Embryonic facial prominence (tissue), 1 donor: ENCODE measurements around the gene TBC1D22B.
"Not testable (repeated sequence)": the region's sequence is repeated elsewhere in the genome, so short reads cannot be mapped to it uniquely, and the experiment has no call there.

ENCODE experiments used
- DNase-seq: peaks from one replicate; pipeline ENCODE4 v3.0.0-alpha.2; 2016; ENCODE audit errors: extremely low spot score

The TBC1D22B gene

DNA sequence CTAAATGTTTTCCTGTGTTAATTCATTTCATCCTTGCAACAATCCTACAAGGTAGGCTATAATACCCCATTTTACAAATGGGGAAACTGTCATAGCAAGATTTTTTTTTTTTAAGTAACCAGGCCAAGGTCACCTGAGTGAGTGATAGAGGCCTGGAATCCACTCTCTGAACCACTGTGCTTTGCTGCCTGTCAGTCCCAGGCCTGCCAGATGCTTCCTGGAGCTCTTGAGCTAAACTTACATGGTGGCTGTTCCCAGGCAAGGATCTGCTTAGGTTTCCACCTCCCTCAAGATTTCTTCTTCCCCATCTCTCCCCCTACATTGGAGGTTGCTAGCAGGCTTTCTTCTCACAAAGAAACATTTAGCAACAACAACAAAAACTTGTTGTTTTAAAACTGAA, 63.5 kb downstream of the TBC1D22B start:
- DNase-seq: no peak

DNA sequence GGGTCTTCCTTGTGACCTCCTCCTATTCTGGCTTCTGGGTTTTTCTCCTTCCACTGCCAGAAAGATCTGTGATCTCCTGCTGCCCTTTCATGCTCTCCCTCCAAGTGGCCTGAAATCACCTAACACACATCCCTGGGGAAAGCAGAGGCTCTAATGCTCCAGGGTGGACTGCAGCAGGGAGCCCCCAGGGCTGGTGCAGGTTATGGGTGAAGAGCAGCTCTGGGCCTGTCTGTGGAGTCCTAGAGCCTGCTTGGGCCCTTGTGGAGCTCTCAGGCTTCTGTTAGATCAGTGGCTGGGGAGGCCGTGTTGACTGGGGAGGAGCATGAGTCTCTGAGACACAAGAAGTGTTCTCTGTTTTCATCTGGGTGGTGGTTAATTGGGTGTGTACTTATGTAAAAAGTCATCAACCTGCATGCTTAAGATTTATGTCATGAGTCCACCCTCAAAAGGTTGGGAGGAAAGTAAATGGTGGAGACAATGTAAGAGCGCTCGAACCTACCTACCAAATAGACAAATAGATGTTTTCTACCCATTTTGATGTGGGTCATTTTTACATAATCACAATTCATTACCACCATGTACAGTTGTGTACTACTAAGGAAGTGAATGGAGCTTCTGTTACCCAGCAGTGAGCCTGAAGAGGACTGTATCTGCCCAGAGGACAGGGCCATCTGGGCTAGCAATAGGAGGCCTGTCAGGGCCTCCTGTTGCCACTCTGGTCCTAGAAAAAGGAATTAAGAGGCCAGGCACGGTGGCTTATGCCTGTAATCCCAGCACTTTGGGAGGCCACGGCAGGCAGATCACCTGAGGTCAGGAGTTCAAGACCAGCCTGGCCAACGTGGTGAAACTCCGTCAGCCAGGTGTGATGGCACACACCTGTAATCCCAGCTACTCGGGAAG, 64.2 kb downstream of the TBC1D22B start:
- DNase-seq: no peak

DNA sequence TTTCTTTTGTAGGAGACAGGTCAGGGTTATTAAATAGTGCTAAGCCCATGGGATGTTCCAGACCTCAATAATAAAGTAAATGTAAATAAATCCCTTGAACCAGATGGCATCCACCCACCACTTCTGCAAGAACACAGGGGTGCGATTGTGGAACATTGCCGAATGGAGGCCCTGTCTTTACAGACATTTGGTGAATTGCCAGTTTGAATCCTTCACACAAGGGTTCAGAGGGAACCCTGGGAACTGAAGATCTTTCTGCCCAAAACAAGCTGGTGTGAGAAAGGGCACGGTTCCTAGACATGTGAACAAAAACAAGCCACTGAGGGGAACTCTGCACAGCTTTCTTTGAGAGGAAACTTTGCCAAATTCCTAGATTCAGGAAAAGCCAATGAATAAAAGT, 66.0 kb downstream of the TBC1D22B start:
- no peak for DNase-seq

DNA sequence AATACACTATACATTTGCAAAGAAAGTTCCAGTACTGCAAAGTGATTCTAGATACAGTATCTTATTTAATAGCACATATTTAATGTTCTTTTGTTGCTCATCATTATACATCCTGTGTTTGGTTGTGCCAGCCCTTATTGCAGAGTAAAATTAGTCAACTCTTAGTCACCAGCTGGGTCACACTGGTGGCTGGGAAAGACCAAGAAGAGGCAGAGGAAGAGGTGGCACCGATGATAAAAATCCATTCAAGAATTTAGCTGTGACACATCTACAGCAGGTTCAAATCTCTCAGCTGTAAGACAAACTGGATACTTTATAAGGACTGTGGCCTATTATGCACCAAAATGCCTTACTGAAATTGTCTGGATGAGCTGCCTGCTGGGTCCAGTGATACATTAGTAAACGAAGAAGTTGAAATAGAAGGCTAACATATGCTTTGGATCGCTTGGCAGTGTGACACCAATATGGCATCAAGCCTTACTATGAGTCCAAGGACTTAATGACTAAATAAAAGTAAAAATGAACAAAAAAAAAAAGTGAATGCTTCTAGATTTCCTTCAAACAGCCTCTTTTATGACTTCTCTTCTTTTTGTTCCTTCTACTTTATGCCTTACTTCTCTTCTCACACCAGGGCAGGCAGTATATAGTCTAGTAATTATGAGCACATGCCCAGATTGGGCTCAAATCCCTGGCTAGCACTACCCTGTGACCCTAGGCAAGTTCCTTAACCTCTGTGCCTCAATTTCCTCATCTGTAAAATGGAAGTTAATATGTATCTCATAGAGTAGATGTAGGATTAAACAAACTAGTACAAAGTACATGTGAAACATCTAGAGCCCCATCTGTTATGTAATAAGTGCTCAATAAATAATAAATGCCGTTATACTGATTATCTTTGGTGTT, 66.8 kb downstream of the TBC1D22B start:
- no peak for DNase-seq

DNA sequence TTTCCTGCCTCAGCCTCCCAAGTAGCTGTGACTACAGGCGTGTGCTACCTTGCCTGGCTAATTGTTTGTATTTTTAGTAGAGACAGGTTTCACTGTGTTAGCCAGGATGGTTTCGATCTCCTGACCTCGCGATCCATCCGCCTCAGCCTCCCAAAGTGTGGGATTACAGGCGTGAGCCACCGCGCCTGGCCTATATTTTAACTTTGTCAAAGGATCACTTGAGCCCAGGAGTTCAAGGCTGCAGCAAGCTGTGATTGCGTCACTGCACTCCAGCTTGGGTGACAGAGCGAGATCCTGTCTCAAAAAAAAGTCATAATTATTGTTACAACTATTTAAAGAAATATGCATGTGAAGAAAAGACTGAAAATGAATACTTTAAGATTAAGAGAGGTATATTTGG, 72.8 kb downstream of the TBC1D22B start:
- DNase-seq: not testable (repeated sequence)

DNA sequence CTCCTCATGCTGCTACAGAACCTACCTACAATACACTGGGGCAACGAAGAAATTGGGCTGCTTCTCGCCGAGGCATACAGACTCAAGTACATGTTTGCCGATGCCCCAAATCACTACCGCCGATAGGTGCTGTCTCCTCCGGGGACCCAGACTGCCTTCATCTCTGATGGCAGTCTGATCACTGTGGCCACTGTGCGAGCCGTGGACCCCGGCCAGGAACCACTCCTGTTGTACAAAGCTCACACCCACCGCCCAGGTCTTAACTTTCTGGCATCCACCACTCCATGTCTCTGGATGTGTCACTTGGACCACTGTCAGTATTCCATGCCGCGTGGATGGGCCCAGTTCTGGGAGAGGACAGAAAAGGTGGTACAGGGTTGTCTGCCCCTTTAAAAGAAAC, 73.5 kb downstream of the TBC1D22B start:
- DNase-seq: no peak

DNA sequence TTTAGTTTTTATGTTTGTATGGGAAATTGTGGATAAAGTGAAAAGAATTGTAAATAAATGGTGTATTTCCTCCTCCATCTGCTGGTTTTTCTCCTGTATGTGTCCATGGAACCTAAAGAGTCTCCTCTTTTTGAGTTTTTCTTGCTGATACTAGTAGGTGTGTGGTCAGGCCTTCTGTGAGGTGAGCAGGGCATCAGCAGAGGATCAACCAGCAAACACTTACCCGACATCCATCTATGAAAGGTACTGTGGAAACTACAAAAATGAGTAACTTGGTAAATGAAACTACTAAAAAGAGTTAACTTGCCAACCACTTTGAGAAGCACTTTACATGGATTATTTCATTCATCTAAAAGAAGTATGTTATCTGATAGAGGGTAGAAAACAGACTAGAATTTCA, 75.3 kb downstream of the TBC1D22B start:
- DNase-seq: no peak

DNA sequence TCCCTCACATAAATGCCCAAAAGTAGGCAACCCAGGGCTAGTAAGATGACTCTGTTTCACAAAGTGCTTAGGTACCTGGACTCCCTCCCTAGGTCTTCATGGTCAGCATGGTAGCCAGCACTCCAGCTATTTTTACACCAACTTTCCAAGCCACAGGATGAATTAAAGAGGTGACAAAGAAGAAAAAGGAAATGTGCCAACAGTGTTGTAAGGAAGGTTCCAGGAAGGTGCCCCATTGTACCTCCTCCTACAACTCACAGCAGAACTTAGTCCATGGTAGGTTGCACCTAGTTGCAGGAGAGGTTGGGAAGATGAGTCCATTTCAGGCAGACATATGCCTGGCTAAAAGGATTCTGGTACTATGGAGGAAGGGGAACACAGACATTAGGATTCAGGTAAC, 76.5 kb downstream of the TBC1D22B start:
- DNase-seq: no peak

DNA sequence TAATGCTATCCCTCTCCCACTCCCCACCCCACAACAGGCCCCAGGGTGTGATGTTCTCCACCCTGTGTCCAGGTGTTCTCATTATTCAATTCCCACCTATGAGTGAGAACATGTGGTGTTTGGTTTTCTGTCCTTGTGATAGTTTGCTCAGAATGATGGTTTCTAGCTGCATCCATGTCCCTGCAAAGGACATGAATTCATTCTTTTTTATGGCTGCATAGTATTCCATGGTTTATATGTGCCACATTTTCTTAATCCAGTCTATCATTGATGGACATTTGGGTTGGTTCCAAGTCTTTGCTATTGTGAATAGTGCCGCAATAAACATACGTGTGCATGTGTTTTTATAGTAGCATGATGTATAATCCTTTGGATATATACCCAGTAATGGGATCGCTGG, 80.7 kb downstream of the TBC1D22B start:
- DNase-seq: not testable (repeated sequence)

DNA sequence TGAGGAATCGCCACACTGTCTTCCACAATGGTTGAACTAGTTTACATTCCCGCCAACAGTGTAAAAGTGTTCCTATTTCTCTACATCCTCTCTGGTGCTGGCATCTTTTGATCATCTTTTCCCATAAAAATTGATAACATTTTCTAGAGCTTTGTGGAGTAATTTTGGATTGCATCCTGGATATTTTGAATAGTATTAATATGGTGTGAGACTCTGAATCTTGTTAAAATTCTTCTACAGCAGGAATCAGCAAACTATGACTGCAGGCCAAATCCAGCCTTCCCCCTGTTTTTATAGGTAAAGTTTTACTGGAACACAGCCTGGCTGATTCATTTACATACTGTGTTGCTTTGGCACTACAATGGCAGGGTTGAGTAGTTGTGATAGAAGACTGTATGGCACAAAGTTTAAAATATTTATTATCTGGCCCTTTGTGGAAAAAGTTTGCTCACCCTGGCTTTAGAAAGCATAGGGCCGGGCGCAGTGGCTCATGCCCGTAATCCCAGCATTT, 81.2 kb downstream of the TBC1D22B start:
- DNase-seq: no peak

DNA sequence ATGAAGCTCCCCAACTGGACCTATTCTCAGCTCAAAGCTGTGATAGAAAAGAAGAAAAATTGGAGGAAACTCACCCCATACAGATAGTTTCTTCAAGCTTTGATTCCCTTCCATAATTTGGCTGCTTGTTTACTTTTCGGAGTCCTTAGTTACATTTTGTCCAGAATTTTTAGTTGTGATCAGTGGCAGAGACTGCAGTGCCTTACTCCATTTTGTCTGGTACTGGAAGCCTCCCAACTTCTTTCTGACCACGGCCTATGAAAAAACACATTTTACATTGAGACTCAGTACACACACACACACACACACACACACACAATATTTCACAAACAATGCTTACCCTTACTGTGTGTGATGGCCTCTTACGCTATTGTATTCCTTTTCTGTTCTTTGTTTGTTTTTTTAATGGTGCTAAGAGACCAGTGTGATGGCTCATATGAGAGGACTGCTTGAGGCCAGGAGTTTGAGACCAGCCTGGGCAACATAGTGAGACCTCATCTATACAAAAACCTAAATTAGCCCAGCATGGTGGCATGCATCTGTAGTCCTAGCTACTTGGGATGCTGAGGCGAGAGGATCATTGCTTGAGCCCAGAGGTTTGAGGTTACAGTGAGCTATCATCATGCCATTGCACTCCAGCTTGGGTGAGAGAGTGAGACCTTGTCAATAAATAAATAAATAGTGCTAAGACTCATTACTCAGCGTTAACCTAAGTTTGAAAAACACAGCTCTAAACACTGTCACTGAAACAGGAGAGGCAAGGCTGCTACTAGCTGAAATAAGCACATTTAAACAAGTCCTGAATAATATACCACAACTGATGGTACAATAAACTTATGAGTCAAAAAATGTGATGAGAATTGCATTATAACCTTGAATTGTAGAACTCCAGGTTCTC, 82.4 kb downstream of the TBC1D22B start:
- DNase-seq: no peak

DNA sequence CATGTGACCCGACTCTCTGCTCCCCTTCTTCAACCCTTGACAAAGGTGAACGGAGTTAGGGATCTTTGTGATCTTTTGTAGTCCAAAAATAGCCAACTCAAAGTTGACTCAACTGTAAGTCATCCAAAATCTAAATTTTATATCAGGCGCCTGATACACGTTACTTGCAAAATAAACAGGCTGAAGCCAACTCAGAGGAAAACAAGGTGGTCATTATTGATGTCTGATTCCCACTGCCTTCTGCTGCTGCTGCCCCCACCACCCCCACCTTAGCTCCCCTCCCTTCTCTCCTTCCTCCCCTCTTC, 83.0 kb downstream of the TBC1D22B start:
- DNase-seq: no peak

DNA sequence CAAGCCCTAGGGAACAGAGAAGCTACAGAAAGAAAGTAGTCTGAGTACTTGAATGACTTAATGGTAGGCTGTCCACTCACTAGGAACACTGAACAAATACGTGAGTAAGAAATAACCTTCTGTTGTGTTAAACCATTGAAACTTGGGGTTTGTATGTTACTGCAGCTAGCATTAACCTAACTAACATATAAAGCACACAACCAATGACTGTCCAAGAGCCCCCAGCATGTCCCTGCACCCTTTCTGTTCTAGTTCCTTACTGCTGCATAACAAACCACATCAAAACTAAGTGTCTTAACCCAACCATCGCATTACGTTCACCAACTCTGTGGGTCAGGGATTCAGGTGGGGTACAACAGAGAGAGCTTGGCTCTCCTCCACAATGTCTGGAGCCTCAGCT, 85.7 kb downstream of the TBC1D22B start:
- no peak for DNase-seq

DNA sequence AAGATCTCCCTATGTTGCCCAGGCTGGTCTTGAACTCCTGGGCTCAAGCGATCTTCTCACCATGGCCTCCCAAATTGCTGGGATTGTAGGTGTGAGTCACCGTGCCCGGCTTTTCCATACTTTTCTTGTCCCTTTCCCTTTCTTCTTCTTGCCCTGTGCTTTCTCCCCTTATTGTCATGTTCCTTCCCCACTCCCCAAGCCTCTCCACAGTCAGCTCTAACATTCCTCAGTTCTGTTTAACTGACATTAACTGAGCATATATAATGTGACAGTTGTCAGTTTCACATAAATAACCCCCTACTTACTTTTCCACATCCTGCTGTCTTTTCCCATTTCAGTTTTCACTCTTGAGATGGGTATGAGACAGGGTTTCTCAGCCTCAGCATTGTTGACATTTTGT, 86.7 kb downstream of the TBC1D22B start:
- no peak for DNase-seq

DNA sequence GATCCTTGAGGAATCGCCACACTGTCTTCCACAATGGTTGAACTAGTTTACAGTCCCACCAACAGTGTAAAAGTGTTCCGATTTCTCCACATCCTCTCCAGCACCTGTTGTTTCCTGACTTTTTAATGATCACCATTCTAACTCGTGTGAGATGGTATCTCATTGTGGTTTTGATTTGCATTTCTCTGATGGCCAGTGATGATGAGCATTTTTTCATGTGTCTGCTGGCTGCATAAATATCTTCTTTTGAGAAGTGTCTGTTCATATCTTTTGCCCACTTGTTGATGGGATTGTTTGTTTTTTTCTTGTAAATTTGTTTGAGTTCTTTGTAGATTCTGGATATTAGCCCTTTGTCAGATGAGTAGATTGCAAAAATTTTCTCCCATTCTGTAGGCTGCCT, 88.2 kb downstream of the TBC1D22B start:
- not testable (repeated sequence) for DNase-seq

DNA sequence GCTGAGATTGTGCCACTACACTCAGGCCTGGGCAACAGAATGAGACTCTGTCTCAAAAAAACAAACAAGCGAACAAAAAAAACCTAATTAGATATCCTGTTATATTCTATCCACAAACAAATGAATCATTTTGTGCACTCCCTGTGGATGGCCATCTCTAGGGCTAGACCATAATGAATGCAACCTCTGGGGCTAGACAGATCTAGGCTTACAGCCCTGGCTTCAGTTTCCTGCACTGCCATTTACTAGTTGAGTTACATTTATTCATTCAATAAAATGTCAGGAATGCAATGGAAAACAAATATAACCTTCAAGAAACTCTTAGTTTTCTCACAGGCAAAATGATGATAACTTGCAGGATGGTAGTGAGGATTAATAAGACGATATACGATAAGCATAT, 89.6 kb downstream of the TBC1D22B start:
- DNase-seq: no peak

DNA sequence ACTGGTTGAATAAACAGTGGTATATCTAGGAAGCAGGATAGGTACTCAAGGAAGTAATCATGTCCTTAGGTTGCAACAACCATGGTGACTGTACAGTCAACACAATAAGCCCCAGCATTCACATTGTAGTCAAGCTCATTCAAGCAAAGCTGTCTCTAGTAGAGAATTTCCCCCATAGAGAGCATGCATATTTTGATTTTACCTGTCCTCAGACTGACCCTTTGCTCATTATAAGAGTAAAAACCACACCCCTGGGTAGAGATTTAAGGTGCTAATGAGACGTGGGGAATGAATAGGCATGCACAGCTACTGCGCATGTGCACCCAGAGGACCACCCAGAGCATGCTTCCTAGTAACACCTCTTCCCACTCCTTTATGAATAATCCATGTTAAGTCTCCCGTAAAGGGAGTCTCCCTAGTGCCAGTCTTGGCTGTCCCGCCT, 90.1 kb downstream of the TBC1D22B start:
- DNase-seq: no peak

DNA sequence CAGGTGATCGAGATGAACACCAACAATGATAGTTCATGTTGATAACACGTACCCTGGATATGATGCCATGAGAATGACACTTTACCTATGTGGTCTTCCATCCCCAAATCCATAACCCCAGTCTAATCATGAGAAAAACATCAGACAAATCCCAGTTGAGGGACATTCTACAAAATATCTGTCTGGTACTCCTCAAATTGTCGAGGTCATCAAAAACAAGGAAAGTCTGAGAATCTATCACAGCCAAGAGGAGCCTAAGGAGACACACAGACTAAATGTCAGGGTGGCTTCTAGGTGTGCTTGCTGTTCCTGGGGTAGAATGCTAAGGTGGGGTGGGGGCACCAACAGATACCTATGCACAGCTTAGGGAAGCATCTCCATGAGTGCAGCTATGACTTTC, 93.5 kb downstream of the TBC1D22B start:
- no peak for DNase-seq

DNA sequence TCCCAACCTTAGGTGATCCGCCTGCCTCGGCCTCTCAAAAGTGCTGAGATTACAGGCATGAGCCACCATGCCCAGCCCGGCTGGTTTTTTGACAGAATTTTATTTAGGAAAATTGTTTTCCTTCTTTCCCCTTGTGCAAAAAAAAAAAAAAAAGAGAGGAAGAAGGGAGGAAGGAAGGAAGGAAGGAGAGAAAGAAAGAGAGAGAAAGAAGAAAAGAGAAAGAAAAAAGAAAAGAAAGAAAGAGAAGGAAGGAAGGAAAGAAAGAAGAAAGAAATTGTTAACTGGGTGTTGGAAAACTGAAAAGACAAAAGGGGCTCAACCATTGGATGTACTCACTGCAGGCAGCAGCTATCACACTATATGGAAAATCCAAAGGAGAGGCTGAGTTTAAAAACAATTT, 94.8 kb downstream of the TBC1D22B start:
- no peak for DNase-seq

DNA sequence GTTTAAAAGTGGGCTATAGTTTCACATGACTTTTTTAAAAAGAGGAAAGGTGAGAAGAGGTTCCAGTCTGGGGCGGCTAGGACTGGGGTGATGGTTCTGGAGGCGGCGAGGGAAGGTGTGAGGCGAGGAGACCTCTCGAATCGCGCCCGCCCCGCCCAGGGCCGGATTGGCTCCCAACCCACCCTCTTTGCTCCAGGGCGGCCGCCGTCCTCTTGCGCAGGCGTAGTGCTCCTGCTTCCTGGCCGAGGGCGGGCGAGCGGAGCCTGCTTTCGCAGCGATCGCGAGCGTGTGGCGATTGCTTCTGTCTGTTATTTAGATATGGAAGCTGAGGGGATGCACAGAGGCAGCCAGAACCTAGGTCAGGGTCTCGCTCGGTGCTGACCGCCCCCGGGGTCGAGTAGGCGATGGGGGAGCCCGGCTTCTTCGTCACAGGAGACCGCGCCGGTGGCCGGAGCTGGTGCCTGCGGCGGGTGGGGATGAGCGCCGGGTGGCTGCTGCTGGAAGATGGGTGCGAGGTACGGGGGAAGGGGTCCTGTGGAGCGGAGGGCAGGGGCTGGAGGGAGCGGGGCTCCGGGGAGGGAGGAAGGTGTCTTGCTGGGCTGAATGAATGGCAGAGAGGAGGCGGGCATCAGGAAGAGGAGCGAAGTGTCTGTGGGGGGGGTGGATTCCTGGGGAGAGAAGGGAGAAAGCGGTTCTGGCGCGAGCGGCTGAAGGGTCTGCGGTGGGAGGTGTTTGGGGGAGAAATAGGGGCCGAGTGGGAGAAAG, 96.4 kb downstream of the TBC1D22B start, which contains the start of gene RNF8:
TSS of gene RNF8 (plus strand) at position 223 of the 765 bp plus-strand sequence. CDS start at position 405, 182 bp downstream.
- peak; percentile 82 for DNase-seq
